ENCODE results near the gene HTATSF1. TPM values are rescaled to one million over a fixed set of nuclear protein-coding genes. Genes with fewer than 3 reads are reported as not detected.

The HTATSF1 gene
- total RNA-seq, 1 donor from 2014 or later, result 41.7 TPM

GRCh38 chrX:136468391-136469103, 28.8 kb upstream of the HTATSF1 start:
- H3K27me3 Mint-ChIP-seq (ENCODE audit: low read depth), result peaks cover 5% of the 10 kb centered on the region
- H3K4me1 Mint-ChIP-seq, result no peaks in the 10 kb centered on the region
- peaks cover 12% of the 10 kb centered on the region for H3K9me3 Mint-ChIP-seq
- no peak overlapping the region for H3K4me3 Mint-ChIP-seq
- H3K27ac Mint-ChIP-seq, result no peak overlapping the region
- no peak for DNase-seq (ENCODE audit: low spot score in 2 of 2, unreplicated experiment in 2 of 2)
- no peak for TF ChIP-seq CTCF (IDR thresholded peaks at IDR 0.05; ENCODE audit: unreplicated experiment)
- no peaks in the 10 kb centered on the region for H3K36me3 Mint-ChIP-seq

- H3K9me3 Mint-ChIP-seq, result peaks cover 16% of the 10 kb centered on the region
- H3K36me3 Mint-ChIP-seq, result no peaks in the 10 kb centered on the region
Observed at GRCh38 chrX:136473663-136474062, 23.7 kb upstream of the HTATSF1 start.

GRCh38 chrX:136475236-136475635, 22.2 kb upstream of the HTATSF1 start:
- Mint-ChIP-seq H3K4me1 (no peaks in the 10 kb centered on the region), H3K36me3 (no peaks in the 10 kb centered on the region), H3K27ac (no peak overlapping the region), H3K27me3 (ENCODE audit: low read depth) (peaks cover 3% of the 10 kb centered on the region), H3K9me3 (peaks cover 16% of the 10 kb centered on the region), H3K4me3 (no peak overlapping the region)
- DNase-seq (ENCODE audit: low spot score in 2 of 2, unreplicated experiment in 2 of 2), result no peak
- TF ChIP-seq CTCF (IDR thresholded peaks at IDR 0.05; ENCODE audit: unreplicated experiment), result no peak

More at GRCh38 chrX:136473663-136474062, 23.7 kb upstream of the HTATSF1 start:
- H3K27me3 Mint-ChIP-seq (ENCODE audit: low read depth), result peaks cover 3% of the 10 kb centered on the region
- no peak overlapping the region for H3K4me3 Mint-ChIP-seq
- no peaks in the 10 kb centered on the region for H3K4me1 Mint-ChIP-seq
- H3K27ac Mint-ChIP-seq, result no peak overlapping the region
- no peak for DNase-seq (ENCODE audit: low spot score in 2 of 2, unreplicated experiment in 2 of 2)
- no peak for TF ChIP-seq CTCF (IDR thresholded peaks at IDR 0.05; ENCODE audit: unreplicated experiment)

GRCh38 chrX:136476501-136476900, 20.9 kb upstream of the HTATSF1 start:
- H3K27me3 Mint-ChIP-seq (ENCODE audit: low read depth), result peaks cover 3% of the 10 kb centered on the region
- H3K4me1 Mint-ChIP-seq, result peaks cover 4% of the 10 kb centered on the region
- H3K36me3 Mint-ChIP-seq, result no peaks in the 10 kb centered on the region
- no peak for DNase-seq (ENCODE audit: low spot score in 2 of 2, unreplicated experiment in 2 of 2)
- no peak overlapping the region for H3K4me3 Mint-ChIP-seq
- peaks cover 21% of the 10 kb centered on the region for H3K9me3 Mint-ChIP-seq
- no peak overlapping the region for H3K27ac Mint-ChIP-seq
- TF ChIP-seq CTCF (IDR thresholded peaks at IDR 0.05; ENCODE audit: unreplicated experiment), result no peak

GRCh38 chrX:136477026-136477425, 20.4 kb upstream of the HTATSF1 start:
- H3K4me3 Mint-ChIP-seq, result no peak overlapping the region
- H3K36me3 Mint-ChIP-seq, result no peaks in the 10 kb centered on the region
- DNase-seq (ENCODE audit: low spot score in 2 of 2, unreplicated experiment in 2 of 2), result no peak
- peaks cover 4% of the 10 kb centered on the region for H3K4me1 Mint-ChIP-seq
- no peak for TF ChIP-seq CTCF (IDR thresholded peaks at IDR 0.05; ENCODE audit: unreplicated experiment)
- H3K9me3 Mint-ChIP-seq, result peaks cover 18% of the 10 kb centered on the region
- H3K27me3 Mint-ChIP-seq (ENCODE audit: low read depth), result peaks cover 3% of the 10 kb centered on the region
- no peak overlapping the region for H3K27ac Mint-ChIP-seq

Measured in mesothelial cell of epicardium (in vitro differentiated cells).